Tibial artery (tissue), 4 donors: ENCODE results near the gene HCAR2.
"Not testable (repeated sequence)": the region's sequence is repeated elsewhere in the genome, so short reads cannot be mapped to it uniquely, and the experiment has no call there.

Experiments used
- DNase-seq, 2 donors: peaks; one replicate each; pipeline ENCODE4 v3.0.0-alpha.2; 2019
- H3K27ac ChIP-seq, 2 donors: fragments of 200-600 bp; sonication (generic) in 1 of 2; 1 replicate in 1 of 2; 2 replicates in 1 of 2; pipeline ENCODE4 v1.5.1; 2018 to 2019; ENCODE audit warnings: mild to moderate bottlenecking in 1 of 2
- H3K27me3 ChIP-seq, 2 donors: fragments of 200-600 bp; sonication (generic) in 1 of 2; one replicate each; pipeline versions ENCODE4 v1.5.1 to v1.6.0; 2016 to 2019
- H3K36me3 ChIP-seq, 3 donors: fragments of 200-600 bp; sonication (generic) in 2 of 3; one replicate each; pipeline ENCODE4 v1.5.1; 2016 to 2019; ENCODE audit warnings: mild to moderate bottlenecking in 2 of 3
- H3K4me1 ChIP-seq, 4 donors: fragments of 200-600 bp; sonication (generic) in 2 of 4; 1 replicate in 3 of 4; 2 replicates in 1 of 4; pipeline ENCODE4 v1.5.1; 2016 to 2019
- H3K4me3 ChIP-seq, 2 donors: fragments of 200-600 bp; sonication (generic) in 1 of 2; 1 replicate in 1 of 2; 2 replicates in 1 of 2; pipeline ENCODE4 v1.5.1; 2018 to 2019; ENCODE audit warnings: mild to moderate bottlenecking in 2 of 2
- H3K9me3 ChIP-seq, 3 donors: fragments of 200-600 bp; sonication (generic) in 1 of 3; one replicate each; pipeline ENCODE4 v1.5.1; 2016 to 2019
- intact Hi-C: fragments of 100-400 bp; cut with DNase I; formaldehyde crosslinking; loops from one replicate; pipeline ENCODE4 v1.15.0; 2023; ENCODE audit warnings: low total_unique reads
- TF ChIP-seq, protein P1 (sequence below), 2 experiments: fragments of 200-600 bp in 1 of 2; fragments of 450-650 bp in 1 of 2; IDR thresholded peaks; one replicate each; pipeline ENCODE4 v1.5.1; 2017 to 2019; ENCODE audit warnings: antibody characterized with exemption in 2 of 2, mild to moderate bottlenecking in 1 of 2, moderate library complexity in 1 of 2

HCAR2 gene

DNA sequence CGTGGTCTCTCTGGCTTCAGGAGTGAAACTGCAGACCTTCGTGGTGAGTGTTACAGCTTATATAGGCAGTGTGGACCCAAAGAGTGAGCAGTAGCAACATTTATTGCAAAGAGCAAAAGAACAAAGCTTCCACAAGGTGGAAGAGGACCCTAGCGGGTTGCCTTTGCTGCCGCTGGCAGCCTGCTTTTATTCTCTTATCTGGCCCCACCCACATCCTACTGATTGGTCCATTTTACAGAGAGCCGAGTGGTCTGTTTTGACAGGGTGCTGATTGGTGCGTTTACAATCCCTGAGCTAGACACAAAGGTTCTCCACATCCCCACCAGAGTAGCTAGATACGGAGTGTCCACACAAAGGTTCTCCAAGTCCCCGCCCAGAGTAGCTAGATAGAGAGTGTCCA, 27.1 kb downstream of the HCAR2 start:
- H3K27me3 ChIP-seq, result peaks cover 0 to 11% of the 10 kb centered on the region in 2 donors
- H3K27ac ChIP-seq, DNase-seq, H3K4me3 ChIP-seq, H3K36me3 ChIP-seq, intact Hi-C loops, H3K9me3 ChIP-seq, H3K4me1 ChIP-seq: not testable (repeated sequence)

DNA sequence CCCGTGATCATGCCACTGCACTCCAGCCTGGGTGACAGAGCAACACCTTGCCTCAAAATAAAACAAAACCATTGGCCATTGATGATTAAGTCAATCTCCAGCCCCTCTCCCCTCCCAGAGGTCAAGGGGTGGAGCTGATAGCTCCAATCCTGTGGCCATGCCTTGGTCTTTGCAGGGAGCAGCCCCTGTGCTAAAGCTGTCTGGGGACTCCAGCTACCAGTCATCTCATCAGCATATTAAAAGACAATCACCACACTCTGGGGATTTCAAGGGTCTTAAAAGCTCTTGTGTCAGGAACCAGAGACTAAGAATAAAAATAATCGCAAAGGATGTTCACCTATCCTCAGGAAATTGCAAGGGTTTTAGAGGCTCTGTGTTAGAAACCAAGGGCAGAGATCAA, 30.6 kb downstream of the HCAR2 start:
- Histone ChIP-seq H3K36me3 (no peaks in the 10 kb centered on the region), H3K4me1 (no peaks in the 10 kb centered on the region), H3K9me3 (no peaks in the 10 kb centered on the region), H3K4me3 (no peak overlapping the region), H3K27me3 (peaks cover 0 to 11% of the 10 kb centered on the region in 2 donors), H3K27ac (no peak overlapping the region)
- TF ChIP-seq, protein P1, sequence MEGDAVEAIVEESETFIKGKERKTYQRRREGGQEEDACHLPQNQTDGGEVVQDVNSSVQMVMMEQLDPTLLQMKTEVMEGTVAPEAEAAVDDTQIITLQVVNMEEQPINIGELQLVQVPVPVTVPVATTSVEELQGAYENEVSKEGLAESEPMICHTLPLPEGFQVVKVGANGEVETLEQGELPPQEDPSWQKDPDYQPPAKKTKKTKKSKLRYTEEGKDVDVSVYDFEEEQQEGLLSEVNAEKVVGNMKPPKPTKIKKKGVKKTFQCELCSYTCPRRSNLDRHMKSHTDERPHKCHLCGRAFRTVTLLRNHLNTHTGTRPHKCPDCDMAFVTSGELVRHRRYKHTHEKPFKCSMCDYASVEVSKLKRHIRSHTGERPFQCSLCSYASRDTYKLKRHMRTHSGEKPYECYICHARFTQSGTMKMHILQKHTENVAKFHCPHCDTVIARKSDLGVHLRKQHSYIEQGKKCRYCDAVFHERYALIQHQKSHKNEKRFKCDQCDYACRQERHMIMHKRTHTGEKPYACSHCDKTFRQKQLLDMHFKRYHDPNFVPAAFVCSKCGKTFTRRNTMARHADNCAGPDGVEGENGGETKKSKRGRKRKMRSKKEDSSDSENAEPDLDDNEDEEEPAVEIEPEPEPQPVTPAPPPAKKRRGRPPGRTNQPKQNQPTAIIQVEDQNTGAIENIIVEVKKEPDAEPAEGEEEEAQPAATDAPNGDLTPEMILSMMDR (IDR thresholded peaks at IDR 0.05), result no peak
- DNase-seq, result no peak
- intact Hi-C loops, result no loop called here

DNA sequence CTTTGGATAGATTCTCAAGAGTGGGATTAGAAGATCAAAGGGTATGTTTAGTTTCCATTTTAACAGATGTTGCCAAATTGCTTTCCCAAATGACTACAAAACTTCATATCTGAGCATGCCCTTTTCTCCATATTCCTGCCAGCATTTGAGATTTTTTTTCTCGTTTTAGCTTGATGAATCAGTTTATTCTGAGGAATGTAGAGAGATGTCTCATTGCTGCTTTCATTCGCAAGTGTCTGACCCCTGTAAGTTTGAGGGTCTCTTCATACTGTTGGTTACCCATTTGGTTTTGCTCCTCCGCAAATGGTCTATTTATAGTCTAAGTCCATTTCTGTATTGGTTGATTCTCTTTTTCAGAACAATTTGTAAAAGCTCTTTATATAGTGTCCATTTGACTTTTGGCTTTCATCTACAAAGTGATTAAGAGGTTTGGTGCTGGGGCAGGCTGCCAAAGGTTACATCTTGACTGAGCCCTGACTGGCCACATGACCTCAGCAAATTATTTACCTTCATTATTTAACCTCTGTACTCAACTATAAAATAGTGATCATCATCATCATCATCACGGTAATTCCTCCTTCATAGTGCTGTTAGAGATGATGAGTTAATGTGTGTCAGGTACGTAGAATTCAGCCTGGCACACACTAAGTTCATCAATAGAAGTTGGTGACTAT, 33.6 kb downstream of the HCAR2 start:
- intact Hi-C loops, result no loop called here
- H3K9me3 ChIP-seq, result no peaks in the 10 kb centered on the region
- no peak overlapping the region for H3K27ac ChIP-seq
- no peaks in the 10 kb centered on the region for H3K36me3 ChIP-seq
- no peaks in the 10 kb centered on the region for H3K4me1 ChIP-seq
- TF ChIP-seq, protein P1 (IDR thresholded peaks at IDR 0.05), result no peak
- no peak for DNase-seq
- H3K27me3 ChIP-seq, result peaks cover 0 to 11% of the 10 kb centered on the region in 2 donors
- H3K4me3 ChIP-seq, result no peak overlapping the region

DNA sequence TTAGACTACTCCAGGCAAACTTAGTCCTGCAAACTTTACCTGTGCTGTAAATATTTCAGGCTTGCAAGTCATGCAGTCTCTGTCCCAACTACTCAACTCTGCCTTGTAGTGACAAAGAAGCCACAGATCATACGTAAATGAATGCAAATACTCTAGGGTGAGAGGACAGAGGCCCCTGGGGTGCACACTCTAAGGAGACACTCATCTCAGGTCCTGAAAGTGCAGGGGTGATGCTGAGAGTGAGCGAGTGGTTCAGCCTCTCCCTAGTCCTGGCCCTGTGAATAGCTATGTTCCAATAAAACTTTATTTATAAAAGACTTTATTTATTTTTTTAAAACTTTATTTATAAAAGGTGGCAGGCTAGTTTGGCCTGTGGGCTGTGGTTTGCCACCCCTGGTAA, 34.9 kb downstream of the HCAR2 start:
- intact Hi-C loops, result no loop called here
- Histone ChIP-seq H3K27me3 (peaks cover 0 to 7% of the 10 kb centered on the region in 2 donors), H3K9me3 (no peaks in the 10 kb centered on the region), H3K4me3 (no peak overlapping the region), H3K27ac (no peak overlapping the region), H3K36me3 (no peaks in the 10 kb centered on the region), H3K4me1 (no peaks in the 10 kb centered on the region)
- no peak for DNase-seq
- TF ChIP-seq, protein P1 (IDR thresholded peaks at IDR 0.05), result no peak

DNA sequence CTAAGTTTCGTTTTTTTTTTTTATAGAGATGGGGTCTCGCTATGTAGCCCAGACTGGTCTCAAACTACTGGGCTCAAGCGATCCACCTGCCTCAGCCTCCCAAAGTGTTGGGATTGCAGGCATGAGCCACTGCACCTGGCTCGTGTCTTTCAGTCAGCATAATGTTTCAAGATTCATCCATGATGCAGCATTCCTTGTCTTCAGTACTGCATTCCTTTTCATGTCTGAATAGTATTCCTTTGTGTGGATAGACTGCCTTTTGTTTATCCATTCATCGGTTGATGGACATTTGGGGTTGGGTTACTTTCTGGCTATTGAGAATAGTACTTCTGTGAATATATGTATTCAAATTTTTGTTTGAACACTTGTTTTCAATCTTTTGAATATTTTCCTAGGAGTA, 37.4 kb downstream of the HCAR2 start:
- H3K36me3 ChIP-seq, result no peaks in the 10 kb centered on the region
- H3K9me3 ChIP-seq, result no peaks in the 10 kb centered on the region
- H3K4me3 ChIP-seq, result no peak overlapping the region
- TF ChIP-seq, protein P1 (IDR thresholded peaks at IDR 0.05), result no peak
- DNase-seq, result no peak
- intact Hi-C loops, result no loop called here
- no peaks in the 10 kb centered on the region for H3K27me3 ChIP-seq
- no peaks in the 10 kb centered on the region for H3K4me1 ChIP-seq
- no peak overlapping the region for H3K27ac ChIP-seq

DNA sequence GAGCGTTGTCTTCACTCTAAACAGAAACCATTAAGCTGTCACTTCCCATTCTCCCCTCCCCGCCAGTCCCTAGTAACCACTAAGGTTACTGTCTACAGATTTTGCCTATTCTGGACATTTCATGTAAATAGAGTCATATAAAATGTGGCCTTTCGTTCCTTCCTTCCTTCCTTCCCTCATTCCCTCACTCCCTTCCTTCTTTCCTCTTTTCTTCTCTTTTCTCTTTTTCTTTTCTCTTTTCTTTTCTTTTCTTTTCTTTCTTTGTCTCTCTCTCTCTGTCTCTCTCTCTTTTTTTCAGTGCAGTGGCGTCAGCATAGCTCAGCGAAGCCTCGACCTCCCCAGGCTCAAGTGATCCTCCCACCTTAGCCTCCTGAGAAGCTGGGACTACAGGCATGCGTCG, 37.8 kb downstream of the HCAR2 start:
- TF ChIP-seq, protein P1 (IDR thresholded peaks at IDR 0.05), result no peak
- DNase-seq, result no peak
- intact Hi-C loops, result no loop called here

More for the DNA sequence above, 37.8 kb downstream of the HCAR2 start:
- Histone ChIP-seq H3K27ac (no peak overlapping the region), H3K36me3 (no peaks in the 10 kb centered on the region), H3K9me3 (no peaks in the 10 kb centered on the region), H3K4me3 (no peak overlapping the region), H3K27me3 (no peaks in the 10 kb centered on the region), H3K4me1 (no peaks in the 10 kb centered on the region)
